Prostate gland (tissue), 2 donors: ENCODE measurements around the gene RNU1-2.
"Not testable (repeated sequence)": the region's sequence is repeated elsewhere in the genome, so short reads cannot be mapped to it uniquely, and the experiment has no call there.

Experiments
- CTCF ChIP-seq, 4 experiments: fragments of 200-600 bp in 2 of 4; fragments of 450-650 bp in 2 of 4; sonication (generic) in 2 of 4; IDR thresholded peaks; 1 replicate in 3 of 4; 2 replicates in 1 of 4; pipeline ENCODE4 v1.5.1; 2016 to 2019; ENCODE audit warnings: antibody characterized with exemption in 4 of 4, mild to moderate bottlenecking in 2 of 4, moderate library complexity in 2 of 4
- POLR2A ChIP-seq: fragments of 450-650 bp; IDR thresholded peaks from one replicate; pipeline ENCODE4 v1.6.1; 2016; ENCODE audit warnings: antibody characterized with exemption, mild to moderate bottlenecking
- POLR2AphosphoS5 ChIP-seq: sonication (generic); formaldehyde crosslinking; IDR thresholded peaks from one replicate; pipeline ENCODE4 v1.6.1; 2017; ENCODE audit warnings: antibody characterized with exemption

GRCh38 chr1:16862415-16862814 lies 33.4 kb upstream of the RNU1-2 start:
- not testable (repeated sequence) for TF ChIP-seq CTCF (IDR thresholded peaks at IDR 0.05); POLR2A; POLR2AphosphoS5
